ENCODE data around the gene LAMA3. TPM values are rescaled to one million over a fixed set of nuclear protein-coding genes. Genes with fewer than 3 reads are reported as not detected.

Gene LAMA3
- total and polyA plus RNA-seq, 10 of the 15 experiments (the other 5 are each of a cell fraction or from before 2014, with no cell fraction given): 0.37 to 6.5 (median 5.4) TPM

DNA sequence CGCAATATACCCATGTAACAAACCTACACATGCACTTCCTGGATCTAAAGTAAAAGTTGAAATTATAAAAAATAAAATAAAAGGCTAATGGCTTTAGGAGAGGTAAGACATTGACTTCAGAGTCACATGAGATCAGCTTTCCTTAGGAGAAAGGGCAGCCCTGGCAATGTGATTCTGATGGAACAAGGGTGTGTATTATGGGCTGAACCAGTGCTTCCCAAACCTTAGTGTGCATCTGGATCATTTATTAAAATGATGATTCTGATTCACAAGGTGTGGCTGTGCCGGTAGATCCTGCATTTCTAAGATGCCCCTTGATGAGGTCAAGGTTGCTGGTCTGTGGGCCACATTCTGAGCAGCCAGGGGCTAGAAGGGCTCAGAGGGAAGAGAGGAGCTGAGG lies 42.6 kb downstream of the LAMA3 start (continued):
- TF ChIP-seq, protein P1, sequence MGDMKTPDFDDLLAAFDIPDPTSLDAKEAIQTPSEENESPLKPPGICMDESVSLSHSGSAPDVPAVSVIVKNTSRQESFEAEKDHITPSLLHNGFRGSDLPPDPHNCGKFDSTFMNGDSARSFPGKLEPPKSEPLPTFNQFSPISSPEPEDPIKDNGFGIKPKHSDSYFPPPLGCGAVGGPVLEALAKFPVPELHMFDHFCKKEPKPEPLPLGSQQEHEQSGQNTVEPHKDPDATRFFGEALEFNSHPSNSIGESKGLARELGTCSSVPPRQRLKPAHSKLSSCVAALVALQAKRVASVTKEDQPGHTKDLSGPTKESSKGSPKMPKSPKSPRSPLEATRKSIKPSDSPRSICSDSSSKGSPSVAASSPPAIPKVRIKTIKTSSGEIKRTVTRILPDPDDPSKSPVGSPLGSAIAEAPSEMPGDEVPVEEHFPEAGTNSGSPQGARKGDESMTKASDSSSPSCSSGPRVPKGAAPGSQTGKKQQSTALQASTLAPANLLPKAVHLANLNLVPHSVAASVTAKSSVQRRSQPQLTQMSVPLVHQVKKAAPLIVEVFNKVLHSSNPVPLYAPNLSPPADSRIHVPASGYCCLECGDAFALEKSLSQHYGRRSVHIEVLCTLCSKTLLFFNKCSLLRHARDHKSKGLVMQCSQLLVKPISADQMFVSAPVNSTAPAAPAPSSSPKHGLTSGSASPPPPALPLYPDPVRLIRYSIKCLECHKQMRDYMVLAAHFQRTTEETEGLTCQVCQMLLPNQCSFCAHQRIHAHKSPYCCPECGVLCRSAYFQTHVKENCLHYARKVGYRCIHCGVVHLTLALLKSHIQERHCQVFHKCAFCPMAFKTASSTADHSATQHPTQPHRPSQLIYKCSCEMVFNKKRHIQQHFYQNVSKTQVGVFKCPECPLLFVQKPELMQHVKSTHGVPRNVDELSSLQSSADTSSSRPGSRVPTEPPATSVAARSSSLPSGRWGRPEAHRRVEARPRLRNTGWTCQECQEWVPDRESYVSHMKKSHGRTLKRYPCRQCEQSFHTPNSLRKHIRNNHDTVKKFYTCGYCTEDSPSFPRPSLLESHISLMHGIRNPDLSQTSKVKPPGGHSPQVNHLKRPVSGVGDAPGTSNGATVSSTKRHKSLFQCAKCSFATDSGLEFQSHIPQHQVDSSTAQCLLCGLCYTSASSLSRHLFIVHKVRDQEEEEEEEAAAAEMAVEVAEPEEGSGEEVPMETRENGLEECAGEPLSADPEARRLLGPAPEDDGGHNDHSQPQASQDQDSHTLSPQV (IDR thresholded peaks at IDR 0.05): no peak
- TF ChIP-seq FOXK2 (IDR thresholded peaks at IDR 0.05) (no peak), RELA (IDR thresholded peaks at IDR 0.05; ENCODE audit: borderline replicate concordance, partially characterized antibody) (no peak)

DNA sequence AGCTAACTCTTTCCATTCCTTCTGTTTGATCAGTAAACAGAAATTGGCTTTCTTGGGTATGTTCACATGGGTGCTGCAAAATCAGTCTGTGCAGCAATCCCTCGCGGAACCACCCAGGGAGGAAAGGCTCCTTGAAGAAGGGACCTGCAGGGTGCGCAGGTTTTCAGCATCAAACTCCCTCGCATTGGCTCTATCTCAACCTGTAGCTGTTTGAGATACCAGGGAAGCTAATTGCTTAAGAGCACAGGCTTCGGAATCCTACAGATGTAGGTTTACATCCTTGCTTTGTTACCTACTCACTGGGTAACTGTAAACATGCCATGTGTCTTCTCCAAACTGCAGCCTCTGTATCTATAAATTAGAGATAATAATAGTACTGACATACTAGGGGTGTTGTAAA lies 43.2 kb downstream of the LAMA3 start:
- ChIA-PET CTCF (interaction anchor here (1.1 kb wide), 1 partner anchor 30 kb away, joined by 3 read pairs; no protein-coding TSS in a partner anchor), POLR2A (interaction anchor here (0.5 kb wide), 1 partner anchor 24 kb away, joined by 3 read pairs; no protein-coding TSS in a partner anchor), RAD21 (ENCODE audit: unreplicated experiment) (no interaction called here), SMC1A (ENCODE audit: uncharacterized antibody, unreplicated experiment) (interaction anchor here (1.2 kb wide), 1 partner anchor 29 kb away, joined by 3 read pairs; no protein-coding TSS in a partner anchor)
- intact Hi-C loops (cut with micrococcal nuclease; ENCODE audit: unreplicated experiment): no loop called here
- no TSS peak for BruUV-seq (replicated peaks)
- Histone ChIP-seq H3K27ac (ENCODE audit: control insufficient read depth, insufficient read depth) (no peak overlapping the region), H3K36me3 (ENCODE audit: control insufficient read depth in 2 of 2, insufficient read depth in 2 of 2, low read length in 1 of 2) (no peaks in the 10 kb centered on the region), H4K20me1 (ENCODE audit: control insufficient read depth, insufficient read depth) (no peaks in the 10 kb centered on the region), H3K27me3 (replicated peaks in 1 of 2; ENCODE audit: control insufficient read depth in 2 of 2, insufficient read depth in 2 of 2, low read length in 1 of 2) (peaks cover 0 to 7% of the 10 kb centered on the region in 2 experiments; a peak in 2 of 4 replicates), H3K4me1 (ENCODE audit: control insufficient read depth, insufficient read depth, low read length) (peaks cover 4% of the 10 kb centered on the region; the same call in 1 of the 2 replicates), H3K9me3 (replicated peaks; ENCODE audit: control insufficient read depth, insufficient read depth, low read length) (peaks cover 1% of the 10 kb centered on the region; the same call in 1 of the 3 replicates), H3K79me2 (ENCODE audit: control insufficient read depth, insufficient read depth, low read length) (no peaks in the 10 kb centered on the region), H3K4me2 (ENCODE audit: control insufficient read depth, insufficient read depth) (no peak overlapping the region), H3K9ac (ENCODE audit: control insufficient read depth, insufficient read depth, low read length) (no peak overlapping the region), H3K4me3 (no peak overlapping the region), H2AFZ (ENCODE audit: control insufficient read depth, low read depth, low read length) (no peak overlapping the region)
- DNase-seq (ENCODE audit: low read depth, low spot score) (no peak), FAIRE-seq (no peak), ATAC-seq (no peak)
- WGBS (ENCODE audit: insufficient coverage, insufficient replicate concordance, low lambda C conversion rate, missing lambda C conversion rate): 68% methylated on average over 5 of the region's 5 CpGs
- in situ Hi-C loops (cut with MboI): no loop called here
- no peak for TF ChIP-seq KLF5 (IDR thresholded peaks at IDR 0.05; ENCODE audit: partially characterized antibody)
- TF ChIP-seq, protein P2, sequence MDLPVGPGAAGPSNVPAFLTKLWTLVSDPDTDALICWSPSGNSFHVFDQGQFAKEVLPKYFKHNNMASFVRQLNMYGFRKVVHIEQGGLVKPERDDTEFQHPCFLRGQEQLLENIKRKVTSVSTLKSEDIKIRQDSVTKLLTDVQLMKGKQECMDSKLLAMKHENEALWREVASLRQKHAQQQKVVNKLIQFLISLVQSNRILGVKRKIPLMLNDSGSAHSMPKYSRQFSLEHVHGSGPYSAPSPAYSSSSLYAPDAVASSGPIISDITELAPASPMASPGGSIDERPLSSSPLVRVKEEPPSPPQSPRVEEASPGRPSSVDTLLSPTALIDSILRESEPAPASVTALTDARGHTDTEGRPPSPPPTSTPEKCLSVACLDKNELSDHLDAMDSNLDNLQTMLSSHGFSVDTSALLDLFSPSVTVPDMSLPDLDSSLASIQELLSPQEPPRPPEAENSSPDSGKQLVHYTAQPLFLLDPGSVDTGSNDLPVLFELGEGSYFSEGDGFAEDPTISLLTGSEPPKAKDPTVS (IDR thresholded peaks at IDR 0.05; ENCODE audit: low read depth, low read length): no peak
- TF ChIP-seq PML (IDR thresholded peaks at IDR 0.05; ENCODE audit: low read length): no peak
- no peak for TF ChIP-seq NFYB (IDR thresholded peaks at IDR 0.05; ENCODE audit: insufficient read depth, low read depth, low read length)
- no peak for TF ChIP-seq SMARCA5 (IDR thresholded peaks at IDR 0.05)
- TF ChIP-seq POLR2AphosphoS5 (IDR thresholded peaks at IDR 0.05; ENCODE audit: low read length): no peak
- TF ChIP-seq STAT3 (IDR thresholded peaks at IDR 0.05; ENCODE audit: low read depth, low read length): no peak
- TF ChIP-seq, protein P3, sequence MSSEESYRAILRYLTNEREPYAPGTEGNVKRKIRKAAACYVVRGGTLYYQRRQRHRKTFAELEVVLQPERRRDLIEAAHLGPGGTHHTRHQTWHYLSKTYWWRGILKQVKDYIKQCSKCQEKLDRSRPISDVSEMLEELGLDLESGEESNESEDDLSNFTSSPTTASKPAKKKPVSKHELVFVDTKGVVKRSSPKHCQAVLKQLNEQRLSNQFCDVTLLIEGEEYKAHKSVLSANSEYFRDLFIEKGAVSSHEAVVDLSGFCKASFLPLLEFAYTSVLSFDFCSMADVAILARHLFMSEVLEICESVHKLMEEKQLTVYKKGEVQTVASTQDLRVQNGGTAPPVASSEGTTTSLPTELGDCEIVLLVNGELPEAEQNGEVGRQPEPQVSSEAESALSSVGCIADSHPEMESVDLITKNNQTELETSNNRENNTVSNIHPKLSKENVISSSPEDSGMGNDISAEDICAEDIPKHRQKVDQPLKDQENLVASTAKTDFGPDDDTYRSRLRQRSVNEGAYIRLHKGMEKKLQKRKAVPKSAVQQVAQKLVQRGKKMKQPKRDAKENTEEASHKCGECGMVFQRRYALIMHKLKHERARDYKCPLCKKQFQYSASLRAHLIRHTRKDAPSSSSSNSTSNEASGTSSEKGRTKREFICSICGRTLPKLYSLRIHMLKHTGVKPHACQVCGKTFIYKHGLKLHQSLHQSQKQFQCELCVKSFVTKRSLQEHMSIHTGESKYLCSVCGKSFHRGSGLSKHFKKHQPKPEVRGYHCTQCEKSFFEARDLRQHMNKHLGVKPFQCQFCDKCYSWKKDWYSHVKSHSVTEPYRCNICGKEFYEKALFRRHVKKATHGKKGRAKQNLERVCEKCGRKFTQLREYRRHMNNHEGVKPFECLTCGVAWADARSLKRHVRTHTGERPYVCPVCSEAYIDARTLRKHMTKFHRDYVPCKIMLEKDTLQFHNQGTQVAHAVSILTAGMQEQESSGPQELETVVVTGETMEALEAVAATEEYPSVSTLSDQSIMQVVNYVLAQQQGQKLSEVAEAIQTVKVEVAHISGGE (CRISPR knock-in tag; IDR thresholded peaks at IDR 0.05): no peak
- no peak for TF ChIP-seq SREBF2 (IDR thresholded peaks at IDR 0.05; ENCODE audit: low read length)
- TF ChIP-seq, protein P4, sequence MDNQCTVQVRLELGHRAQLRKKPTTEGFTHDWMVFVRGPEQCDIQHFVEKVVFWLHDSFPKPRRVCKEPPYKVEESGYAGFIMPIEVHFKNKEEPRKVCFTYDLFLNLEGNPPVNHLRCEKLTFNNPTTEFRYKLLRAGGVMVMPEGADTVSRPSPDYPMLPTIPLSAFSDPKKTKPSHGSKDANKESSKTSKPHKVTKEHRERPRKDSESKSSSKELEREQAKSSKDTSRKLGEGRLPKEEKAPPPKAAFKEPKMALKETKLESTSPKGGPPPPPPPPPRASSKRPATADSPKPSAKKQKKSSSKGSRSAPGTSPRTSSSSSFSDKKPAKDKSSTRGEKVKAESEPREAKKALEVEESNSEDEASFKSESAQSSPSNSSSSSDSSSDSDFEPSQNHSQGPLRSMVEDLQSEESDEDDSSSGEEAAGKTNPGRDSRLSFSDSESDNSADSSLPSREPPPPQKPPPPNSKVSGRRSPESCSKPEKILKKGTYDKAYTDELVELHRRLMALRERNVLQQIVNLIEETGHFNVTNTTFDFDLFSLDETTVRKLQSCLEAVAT (IDR thresholded peaks at IDR 0.05): no peak

Data from GM12878 (cell line).